HEK293 (cell line): ENCODE measurements around the gene DCAF15.

Experiments
- MYNN ChIP-seq: fragments of 450-650 bp; formaldehyde crosslinking; IDR thresholded peaks from 2 replicates; pipeline ENCODE4 v1.5.1; 2016; ENCODE audit warnings: missing biosample characterization, missing genetic modification characterization, borderline replicate concordance
- ZNF26 ChIP-seq: fragments of 450-650 bp; formaldehyde crosslinking; IDR thresholded peaks from 2 replicates; pipeline ENCODE4 v1.5.1; 2016; ENCODE audit warnings: missing biosample characterization, missing genetic modification characterization
- TF ChIP-seq, protein P1 (sequence below): fragments of 450-650 bp; formaldehyde crosslinking; IDR thresholded peaks from 2 replicates; pipeline ENCODE4 v1.5.1; 2016; ENCODE audit warnings: missing biosample characterization, missing genetic modification characterization

GRCh38 chr19:13995017-13995728, 42.9 kb downstream of the DCAF15 start:
- TF ChIP-seq ZNF26 (tag by site-specific recombination) (no peak), MYNN (tag by site-specific recombination) (no peak)
- TF ChIP-seq, protein P1, sequence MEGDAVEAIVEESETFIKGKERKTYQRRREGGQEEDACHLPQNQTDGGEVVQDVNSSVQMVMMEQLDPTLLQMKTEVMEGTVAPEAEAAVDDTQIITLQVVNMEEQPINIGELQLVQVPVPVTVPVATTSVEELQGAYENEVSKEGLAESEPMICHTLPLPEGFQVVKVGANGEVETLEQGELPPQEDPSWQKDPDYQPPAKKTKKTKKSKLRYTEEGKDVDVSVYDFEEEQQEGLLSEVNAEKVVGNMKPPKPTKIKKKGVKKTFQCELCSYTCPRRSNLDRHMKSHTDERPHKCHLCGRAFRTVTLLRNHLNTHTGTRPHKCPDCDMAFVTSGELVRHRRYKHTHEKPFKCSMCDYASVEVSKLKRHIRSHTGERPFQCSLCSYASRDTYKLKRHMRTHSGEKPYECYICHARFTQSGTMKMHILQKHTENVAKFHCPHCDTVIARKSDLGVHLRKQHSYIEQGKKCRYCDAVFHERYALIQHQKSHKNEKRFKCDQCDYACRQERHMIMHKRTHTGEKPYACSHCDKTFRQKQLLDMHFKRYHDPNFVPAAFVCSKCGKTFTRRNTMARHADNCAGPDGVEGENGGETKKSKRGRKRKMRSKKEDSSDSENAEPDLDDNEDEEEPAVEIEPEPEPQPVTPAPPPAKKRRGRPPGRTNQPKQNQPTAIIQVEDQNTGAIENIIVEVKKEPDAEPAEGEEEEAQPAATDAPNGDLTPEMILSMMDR (tag by site-specific recombination), result no peak
